CD4-positive, alpha-beta T cell treated with Interleukin-17A for 1 hour (primary cell): Measurements from ENCODE around the gene ADGRA1.

Experiments
- DNase-seq: peaks from one replicate; pipeline ENCODE4 v3.0.0-alpha.2; 2020

Gene ADGRA1

DNA sequence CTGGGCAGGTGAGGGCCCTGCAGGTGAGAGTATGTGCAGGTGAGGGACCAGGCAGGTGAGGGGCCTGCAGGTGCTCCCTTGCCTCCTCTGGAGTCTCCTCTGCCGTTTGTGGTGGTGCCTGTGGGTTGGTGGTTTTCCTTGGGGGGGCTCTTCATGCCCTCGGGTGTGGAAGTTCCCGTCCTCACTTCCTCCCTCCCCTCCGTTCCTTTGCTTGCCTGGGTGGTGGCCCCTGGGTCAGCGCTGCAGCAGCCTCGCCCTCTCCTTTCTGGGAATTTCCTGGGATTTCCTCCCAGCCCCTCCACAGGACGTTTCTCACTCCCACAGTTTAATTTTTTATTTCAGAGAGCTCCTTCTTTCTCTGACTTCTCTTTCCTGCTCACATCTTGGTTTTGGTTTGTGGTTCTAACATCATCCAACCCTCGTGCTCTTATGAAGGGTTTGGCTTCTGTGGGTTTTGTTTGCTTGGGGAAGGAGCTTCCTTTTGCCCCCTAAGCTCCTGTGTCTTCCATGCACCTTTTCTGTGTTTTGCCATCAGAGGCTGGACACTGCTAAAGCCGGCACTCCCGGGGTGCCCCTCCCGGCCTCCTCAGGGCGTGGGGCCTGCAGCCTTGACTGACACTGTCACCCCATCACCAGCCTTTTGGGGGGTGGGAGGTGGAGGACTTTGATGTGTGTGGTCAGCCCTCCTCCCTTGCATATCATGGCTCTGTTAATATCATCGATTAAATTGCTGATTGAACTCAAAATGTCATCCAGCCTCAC lies 29.2 kb upstream of the ADGRA1 start:
- DNase-seq, result no peak

DNA sequence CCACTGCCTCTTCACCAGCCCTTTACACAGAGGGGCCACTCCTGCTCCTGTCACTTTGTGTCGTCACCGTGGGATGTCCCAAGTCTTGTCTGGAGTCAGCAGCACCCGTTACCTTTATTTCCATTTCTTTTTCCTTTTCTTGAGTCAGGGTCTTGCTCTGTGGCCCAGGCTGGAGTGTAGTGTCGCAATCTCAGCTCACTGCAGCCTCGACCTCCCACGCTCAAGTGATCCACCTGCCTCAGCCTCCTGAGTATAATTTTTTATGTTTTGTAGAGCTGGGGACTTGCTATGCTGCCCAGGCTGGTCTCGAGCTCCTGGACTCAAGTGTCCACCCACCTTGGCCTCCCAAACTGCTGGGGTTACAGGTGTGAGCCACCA lies 28.6 kb upstream of the ADGRA1 start:
- no peak for DNase-seq

DNA sequence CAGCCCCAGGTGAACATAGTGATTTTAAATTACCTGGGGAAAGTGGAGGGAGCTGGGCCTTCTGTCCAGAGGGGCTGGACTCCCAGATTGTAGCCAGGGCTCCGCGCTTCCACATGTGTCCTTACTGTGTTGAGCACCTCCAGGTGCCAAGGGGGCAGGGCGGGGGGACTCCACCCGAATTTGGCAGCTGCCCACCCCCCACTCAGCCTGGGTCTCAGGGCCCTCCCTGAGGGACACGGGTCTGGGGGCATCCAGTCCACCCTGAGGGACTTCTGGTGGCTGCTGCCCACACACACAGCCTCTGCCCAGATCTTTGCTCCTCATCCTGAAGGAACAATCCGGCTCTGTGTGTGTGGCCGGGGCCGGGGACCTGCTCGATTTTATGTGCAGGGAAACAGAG lies 28.2 kb upstream of the ADGRA1 start:
- no peak for DNase-seq

DNA sequence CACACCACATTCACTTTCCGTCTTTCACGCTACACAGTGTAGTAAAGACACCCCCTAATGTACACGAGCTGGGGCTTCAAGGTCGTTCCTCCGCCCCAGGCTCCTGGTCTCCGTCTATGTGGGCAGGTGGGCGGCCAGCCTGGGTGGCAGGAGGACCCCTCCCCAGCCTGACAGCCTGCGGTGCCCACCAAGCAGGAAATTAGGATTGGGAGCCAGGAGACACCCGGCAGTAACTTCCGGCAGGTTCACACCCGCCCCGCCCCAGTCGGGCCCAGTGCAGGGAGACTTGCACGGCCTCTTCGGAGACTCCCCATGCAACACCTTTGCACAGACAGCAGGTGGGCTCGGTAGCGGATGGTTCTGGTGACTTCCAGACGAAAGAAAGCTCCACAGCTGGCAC lies 27.7 kb upstream of the ADGRA1 start:
- DNase-seq, result no peak

DNA sequence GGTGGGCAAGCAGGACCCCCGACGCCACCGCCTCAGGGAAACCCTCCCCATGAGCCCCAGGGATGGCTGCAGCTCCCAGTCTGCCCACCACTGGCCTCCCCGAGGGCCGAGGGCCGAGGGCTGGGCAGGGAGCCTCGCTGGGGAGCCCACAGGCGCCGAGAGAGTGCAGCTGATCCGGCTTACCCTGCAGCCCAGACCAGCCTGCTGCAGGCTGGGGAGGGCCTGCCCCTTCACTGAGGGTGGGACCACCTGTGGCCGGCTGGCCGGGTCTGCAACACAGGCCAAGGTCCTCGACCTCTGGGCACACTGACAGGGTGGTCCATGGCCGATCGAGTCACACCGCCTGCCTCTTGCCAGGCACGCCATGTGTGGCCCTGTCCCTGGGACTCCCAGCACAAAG lies 27.3 kb upstream of the ADGRA1 start:
- no peak for DNase-seq

DNA sequence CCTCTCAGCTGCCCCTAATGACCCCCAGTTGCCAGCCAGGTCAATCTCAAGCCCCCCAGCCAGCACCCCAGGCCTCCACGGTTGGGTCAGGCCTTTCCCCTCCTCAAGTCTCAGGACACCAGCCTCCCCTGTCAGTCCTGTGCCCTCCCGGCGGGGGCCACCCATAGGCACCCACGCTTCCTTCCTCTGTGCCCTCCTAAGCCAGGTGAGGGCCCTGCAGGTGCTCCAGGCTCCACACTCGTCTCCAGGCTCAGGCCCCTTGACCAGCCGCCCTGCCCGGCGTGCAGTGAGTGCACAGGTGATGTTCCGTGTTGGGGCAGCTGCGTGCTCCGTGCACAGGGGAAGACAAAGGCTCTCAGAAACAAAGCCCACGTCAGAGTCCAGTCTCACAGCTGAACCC lies 26.8 kb upstream of the ADGRA1 start:
- no peak for DNase-seq

DNA sequence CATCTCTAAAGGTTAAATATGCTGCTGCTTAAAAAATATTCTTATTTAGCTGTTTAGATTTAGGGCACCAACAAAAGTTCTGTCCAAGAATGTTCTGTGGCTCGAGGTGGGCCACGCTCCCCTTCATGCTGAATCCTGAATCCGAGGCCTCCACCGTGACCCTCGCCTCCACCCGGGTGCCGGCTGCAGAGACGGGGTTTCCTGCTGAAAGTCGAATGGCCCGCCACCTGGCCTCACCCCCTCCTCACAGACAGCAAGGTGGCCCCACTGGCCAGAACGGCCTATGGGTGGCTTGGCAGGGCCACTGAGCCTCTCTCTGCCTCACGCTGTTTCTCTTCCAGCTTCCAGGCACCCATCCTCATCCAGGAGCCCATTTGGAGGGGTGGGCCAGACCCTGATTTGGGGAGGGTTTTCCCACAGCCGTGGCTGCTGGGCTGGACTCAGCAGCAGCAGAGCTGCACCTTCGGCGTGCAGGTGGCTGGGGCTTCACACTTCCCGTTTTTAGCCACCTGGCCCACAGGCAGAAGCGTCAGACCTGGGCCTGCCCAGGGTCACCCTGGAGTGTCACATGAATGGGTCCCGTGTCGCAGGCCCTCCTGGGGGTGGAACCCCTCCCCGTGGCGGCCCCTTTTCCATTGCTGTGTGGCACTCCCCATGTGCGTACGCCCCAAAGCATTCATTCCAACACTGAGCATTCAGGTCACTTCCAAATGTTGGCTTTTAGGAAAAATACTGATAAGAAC lies 26.3 kb upstream of the ADGRA1 start:
- no peak for DNase-seq

DNA sequence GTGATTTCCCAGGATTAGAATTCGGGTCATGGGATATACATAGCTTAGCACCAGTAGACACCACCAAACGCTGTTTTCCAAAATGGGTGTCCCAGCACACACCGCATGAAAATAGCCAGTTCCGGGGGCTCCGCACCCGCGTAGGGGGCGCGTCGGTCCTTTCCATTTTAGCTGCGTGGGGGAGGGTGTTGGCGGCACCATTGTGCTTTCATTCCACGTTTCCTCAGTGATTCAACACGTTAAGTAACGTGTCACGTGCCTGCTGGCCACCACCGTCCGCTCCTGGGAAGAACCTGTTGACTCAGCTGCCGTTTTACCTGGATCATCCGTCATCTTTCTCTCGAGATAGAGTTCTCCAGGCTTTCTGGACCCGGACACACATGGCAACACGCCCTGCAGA lies 25.6 kb upstream of the ADGRA1 start:
- DNase-seq, result no peak

DNA sequence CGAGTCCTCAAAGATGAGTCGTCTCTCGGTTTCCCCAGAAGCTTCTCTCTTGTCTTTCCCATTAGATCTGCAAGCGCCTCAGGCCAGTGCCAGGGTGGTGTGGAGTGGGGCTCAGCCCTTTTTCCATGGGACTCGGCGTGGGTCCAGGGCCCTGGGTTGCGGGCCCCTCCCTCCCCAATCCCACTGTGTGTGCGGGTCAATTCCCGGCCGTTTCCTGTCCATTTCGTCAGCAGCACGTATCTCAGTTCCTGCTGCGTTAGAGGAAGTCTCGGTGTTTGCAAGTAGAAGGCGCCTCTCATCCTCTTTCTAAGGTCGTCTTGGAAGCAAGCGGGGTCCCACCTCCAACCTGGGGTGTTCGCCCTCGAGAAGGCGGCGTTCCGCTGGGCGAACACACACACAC lies 25.1 kb upstream of the ADGRA1 start:
- no peak for DNase-seq

DNA sequence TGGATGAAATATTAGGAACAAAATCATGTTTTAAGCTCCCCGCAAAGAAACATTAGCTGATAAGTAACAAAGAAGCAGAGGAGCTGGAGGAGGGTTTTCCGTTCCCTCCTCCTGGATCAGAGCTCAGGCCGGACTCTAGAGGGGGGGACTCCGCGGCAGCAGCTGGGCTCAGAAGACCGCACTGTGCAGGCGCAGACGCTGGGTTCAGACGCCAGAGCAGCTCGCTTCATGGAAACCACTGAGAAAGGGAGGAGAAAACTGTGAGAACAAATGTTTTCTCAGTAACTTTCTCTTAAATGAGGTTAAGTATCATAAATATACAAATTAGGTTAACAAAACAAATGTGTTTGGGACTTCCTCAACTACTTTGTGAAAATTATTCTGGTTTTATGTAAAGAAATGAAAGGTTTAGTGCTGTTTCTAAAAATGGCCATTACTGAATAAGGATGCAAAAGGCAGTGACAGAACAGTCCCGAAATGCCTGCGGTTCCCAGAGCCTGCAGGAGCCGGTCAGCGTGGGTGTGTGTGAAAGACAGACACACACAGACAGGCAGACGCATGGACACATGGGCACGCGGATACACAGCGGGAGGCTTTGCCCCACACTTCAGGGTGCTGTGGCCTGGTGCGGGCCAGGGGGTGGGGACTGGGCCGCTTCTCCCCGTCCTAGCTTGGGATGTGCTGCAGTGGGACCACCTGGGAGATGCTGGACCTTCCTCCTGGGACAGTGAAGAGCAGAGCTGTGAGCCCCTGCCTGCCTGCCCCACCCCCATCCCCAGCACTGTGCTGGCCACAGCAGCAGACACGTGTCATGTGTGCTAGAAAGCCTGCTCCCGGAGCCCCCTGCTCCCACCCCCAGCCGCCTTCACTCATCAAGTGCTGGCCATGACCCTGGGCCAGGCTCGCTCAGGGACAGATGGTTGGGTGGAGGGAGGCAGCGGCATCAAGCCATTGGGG lies 20.3 kb upstream of the ADGRA1 start:
- DNase-seq, result no peak

DNA sequence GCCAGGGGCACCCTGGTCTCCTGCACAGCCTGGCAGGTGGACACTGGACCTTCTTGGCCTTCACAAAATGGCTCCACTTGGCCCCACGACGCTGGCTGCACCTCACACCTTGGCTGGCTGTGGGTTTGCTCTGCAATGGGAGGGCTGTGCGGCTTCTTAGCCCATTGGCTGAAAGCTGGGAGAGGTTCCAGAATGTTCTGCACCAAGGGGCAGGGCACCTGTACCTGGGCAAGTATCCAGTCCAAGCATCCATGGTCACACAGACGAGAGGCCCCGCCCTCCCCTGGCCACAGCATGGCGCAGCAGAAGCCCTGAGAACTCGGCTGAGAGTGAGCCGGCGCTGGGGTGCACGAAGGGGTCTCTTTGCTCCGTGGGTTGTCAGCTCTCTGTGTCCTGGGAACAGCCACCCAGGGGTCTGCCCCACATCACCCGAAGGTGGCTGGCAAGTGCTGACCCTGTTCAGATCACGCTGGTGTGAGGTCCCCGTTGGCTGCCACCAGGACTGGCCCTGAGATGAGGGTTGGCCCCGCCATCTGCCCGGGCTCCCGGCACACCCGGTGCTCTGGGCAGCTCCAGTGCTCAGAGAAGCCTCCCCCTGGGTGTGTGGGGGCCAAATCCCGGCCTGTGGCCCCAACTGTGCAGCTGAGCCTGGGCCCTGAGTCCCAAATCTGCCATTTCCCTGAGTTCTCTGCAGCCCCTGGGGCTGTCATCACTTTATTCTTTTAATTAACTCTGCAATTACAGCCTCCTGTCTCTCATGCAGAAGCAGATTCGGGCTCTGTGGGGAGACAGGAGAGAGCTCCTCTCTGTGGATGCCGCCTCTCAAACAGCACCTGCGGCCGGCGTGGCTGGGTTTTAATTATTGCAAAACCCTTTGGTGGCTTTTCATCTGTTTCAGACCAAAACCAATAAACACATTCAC lies 19.4 kb upstream of the ADGRA1 start:
- DNase-seq, result no peak

DNA sequence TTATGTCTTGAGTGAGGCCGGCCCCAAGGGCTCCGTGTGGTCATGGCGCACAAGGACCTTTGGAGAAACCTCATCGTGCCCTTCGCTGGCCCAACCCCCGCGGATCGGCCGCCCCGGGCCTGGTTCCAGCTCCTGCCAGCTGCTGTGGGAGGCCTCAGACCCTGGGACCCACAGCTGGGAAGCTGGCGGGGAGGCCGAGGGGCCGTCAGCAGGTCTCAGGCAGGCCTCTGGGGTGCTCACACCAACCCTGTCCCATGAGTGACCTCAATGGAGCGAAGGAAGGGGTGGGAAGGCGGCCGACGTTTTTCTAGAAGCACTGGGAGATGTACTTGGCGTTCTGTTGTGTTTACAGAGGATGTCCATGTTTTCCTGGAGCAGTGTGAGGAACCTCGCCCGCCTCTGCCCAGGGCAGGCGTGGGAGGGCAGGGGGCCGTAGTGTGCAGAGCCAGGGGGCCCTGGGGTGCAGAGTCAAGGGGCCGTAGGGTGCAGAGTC lies 18.6 kb upstream of the ADGRA1 start:
- DNase-seq, result no peak

DNA sequence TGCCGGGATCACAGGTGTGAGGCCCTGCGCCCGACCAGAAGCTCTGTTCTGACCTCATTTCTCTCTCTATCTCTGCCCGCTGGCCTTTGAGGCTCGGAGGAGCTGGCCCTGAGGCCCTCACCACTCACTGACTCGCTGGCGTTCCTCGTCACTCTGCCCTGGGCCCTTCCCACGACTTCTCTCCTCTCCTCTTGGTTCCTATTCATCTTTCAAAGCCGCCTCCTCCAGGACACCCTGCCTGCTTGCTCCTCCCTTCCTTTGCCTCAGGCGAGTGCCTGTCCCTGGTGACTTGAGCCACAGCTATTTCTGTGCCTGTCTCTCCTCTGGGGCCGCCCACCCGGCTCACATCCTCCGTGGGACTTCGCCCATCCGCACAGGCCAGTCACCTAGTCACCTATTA lies 17.3 kb upstream of the ADGRA1 start:
- no peak for DNase-seq

DNA sequence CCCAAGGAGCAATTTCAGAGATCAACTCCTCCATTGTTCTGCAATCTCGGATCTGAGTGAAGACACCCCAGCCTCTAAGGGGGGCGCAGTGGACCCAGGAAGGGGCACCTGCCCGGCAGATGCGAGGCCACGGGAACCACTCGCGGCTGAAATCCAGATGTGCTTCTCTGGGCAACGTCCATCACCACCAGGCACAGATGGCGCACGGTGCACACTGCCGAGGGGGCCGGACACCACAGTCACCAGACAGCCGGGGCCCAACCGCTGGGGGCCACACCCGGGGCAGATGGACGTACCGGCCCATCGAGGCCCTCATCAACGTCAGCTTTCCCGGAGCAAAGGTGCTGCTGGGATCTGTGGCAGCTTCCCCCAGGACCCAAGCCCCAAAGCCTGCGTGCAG lies 16.9 kb upstream of the ADGRA1 start:
- DNase-seq, result no peak

DNA sequence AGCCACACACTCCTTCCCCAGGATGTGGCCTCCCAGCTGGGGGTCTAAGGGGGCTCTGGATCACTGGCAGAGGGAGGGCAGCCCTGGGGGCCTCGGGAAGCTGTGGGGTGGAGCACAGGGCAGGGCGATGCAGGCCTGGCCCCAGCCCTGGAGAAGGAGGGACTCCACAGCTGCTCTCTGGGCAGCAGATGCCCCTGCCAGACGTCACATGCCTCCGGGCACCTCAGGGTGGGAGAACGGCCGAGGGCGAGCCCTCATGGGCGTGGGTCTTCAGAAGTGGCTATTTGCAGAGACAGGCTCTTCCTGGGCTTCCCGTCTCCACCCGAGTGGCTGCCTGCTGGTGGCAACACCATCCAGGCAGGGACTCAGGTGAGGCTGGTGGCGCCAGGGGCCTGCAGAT lies 16.0 kb upstream of the ADGRA1 start:
- no peak for DNase-seq

DNA sequence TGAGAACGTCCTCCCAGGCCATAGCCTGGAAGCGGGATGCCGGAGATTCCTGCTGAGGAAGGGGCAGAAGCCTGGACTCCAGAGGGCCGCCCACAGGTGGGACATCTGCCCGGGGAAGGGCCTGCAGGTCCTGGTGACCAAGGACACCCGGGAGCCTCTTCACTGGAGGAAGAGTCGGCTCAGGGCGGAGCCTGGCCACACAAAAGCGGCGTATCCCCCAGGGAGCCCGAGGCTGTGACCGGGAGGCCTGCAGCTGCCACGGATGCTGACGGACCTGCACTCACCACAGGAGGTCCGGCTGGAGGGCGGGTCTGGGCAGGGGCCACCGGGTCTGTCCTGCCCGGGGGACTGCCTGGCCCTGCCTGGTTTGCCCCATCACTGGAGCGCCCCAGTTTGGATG lies 15.5 kb upstream of the ADGRA1 start:
- no peak for DNase-seq

DNA sequence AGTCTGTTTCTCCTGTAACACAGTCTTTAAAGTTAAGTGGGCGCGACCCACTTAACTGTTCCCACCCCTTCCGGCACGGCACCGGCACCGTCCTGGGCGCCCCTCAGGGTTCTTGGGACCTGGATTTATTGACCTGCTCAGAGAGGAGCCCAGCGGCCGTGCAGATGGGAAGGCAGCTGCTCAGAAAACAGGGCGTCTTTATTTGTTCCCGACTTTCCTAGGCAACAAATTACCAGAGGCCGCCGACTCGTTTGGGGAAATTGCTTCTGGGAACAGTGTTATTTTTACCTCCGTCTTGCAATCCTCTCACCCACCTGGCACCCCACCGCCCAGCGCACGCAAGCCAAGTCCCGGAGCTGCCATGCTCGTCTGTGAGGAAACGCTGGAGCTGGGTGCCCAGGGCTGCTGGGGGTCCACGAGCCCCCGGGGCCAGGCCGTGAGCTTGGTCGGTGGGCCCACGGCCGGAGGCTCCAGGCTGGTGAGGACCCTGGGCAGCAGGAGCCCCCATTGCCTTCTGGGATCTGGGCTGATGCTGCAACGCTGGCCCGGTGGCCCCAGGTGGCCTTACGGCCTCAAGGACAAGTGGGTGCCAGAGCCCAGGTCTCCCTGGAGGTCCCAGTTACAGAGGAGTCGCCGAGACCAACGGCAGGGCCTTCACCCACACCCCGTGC lies 14.9 kb upstream of the ADGRA1 start:
- no peak for DNase-seq

DNA sequence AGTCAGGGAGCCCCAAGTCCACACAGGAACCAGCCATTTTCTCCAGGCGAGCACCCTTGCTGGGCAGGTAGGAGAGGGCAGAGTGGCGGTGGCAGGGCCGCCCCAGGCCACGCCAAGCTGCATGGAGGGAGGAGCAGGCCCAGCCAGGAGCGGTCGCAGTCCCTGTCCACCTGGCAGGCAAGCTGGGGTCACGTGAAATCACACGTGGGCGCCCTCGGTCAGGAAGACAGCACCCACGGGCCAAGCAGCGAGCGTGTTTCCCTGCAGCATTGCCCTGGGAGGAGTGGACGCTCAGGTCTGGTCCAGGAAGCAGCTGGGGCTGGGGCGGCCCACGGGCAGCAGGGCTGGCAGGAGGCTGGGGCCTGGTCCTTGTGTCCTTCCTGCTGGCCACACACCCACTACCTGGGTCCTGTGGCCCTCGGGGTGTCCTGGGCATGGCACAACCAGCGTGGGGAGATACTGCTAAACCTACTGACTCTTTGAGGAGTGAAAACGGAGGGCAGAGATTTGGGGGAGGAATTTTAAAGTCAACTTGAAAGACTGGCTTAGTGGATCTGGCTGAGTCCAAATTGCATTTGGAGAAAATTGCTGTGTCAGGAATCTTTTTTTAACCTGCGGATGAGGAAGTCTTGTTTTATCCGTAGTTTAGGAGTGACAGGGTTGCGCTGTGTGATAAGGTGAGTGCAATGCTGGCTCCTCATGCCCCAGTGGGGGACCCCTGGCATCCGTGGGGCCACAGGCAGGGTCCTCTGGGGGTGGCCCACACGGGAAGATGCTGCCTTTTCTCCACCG lies 12.2 kb upstream of the ADGRA1 start:
- no peak for DNase-seq

DNA sequence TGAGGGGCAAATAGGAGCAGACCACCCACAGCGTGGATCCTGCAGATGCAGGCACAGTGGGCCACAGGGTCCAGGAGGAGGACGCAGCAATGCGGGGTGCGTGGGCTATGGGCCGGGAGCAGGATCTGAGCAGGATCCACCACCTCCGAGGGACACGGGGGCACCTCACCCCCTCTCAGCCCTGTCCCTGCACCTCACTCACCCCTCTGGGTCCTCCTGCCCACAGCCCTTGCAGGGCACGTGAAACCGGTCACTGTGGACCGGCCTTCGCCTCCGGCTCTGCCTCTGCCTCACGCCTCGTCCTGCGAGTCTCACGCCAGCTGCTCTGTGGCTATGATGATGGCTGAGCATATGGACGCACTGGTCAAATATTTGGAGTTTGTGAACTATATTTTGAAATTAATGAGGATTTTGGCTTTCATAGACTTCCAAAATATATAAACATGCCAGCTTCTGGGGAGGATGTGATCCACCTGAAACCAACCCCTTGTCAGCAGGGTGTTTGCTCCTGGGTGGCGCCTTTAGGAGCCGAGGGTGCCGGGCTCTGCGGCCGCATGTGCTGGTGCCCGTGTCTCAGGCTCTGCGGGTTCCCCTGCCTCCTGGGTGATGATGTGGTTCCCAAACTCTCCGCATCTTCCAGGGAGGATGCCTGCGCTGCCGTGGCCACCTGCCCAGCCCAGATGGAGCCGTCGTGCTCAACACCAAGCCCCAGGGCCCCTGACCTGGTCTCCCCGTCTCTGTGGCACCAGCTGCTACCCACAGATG lies 11.3 kb upstream of the ADGRA1 start:
- no peak for DNase-seq
